ENCODE measurements around the gene MATCAP1.

MATCAP1 gene

GRCh38 chr16:67183627-67184452 is at the start of gene MATCAP1:
MATCAP1 (minus strand) TSS chr16:67183963; CDS start chr16:67180610, 3,353 bp downstream.
- DNase-seq, result peak; percentile 87

- DNase-seq, result no peak
These were observed 47.3 kb upstream of the MATCAP1 start for GRCh38 chr16:67230809-67231660.

- no peak for DNase-seq
These were observed 46.4 kb upstream of the MATCAP1 start for GRCh38 chr16:67229906-67230808.

DNA sequence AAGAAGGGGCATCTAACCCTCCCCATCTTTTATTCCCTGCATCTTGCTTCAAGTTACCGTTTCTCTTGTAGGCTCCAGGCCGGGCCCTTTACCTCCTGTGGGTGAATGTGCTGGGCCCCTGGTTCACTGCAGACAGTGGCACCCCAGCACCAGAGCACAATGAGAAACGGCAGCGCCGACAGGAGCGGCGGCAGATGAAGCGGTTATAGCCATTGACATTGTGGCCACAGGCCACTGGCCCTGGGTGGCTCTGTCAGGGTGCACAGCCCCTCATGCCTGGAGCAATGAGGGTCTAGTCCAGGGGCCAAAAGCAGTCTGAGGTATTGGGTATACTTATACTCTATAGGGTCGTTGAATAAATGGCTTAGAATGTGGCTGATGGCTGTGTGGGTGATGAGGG is 45.1 kb upstream of the MATCAP1 start:
- no peak for DNase-seq

GRCh38 chr16:67228034-67228785 is 44.4 kb upstream of the MATCAP1 start:
- DNase-seq, result no peak

DNA sequence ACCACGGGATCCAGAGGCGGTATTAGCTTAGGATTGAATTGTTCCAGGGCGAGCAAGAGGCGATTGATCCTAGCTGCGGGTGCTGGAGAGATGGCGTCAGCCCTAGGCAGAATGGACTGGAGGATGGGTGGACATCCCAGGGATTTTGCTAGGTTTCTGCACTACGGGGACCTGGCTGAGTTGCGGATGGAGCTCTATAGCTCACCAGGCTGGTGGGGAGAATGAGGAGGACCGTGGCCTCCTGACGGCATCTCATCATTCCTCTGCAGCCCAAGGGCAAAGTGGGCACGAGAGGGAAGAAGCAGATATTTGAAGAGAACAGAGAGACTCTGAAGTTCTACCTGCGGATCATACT is 43.8 kb upstream of the MATCAP1 start:
- DNase-seq, result no peak

DNA sequence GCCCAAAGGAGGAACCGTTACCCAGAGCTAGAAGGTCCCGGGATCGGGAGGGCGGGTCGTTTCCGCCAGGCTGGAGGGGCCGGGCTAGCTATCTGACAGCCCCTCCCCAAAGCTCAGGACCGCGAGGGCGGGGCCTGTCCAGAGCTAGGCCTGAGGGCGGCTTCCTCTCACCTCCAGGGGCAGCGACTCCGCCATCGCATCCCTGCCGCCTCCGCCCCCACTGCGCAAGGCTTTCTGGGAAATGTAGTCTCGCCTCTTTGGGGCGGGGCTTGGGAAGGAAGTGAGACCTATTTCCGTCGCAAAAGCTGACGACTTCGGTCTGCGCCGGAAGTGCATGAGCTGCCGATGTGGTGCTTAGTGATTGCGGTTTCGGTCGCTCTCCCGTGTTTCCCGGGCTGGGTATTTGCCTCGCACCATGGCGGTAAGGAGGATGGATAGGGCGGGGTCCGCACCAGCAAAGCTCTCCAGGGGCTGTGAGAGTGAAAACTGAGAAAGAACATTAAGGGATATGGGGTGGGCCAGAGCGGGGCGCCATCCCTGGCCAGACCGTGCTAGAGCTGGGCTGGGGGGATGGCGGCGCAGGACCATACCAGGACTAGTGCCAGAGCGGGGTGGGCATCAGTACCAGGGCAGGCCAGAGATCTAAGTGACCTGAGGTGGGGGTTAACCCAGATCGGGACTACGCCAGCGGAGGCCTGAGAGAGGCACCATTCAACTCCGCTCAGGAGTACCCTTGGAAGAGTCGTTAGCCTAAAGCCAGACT is 43.2 kb upstream of the MATCAP1 start, which contains the start of gene TMEM208:
TSS of gene TMEM208 (plus strand) at position 327 of the 763 bp plus-strand sequence. CDS start at position 416, 89 bp downstream.
- DNase-seq, result peak; percentile 70

DNA sequence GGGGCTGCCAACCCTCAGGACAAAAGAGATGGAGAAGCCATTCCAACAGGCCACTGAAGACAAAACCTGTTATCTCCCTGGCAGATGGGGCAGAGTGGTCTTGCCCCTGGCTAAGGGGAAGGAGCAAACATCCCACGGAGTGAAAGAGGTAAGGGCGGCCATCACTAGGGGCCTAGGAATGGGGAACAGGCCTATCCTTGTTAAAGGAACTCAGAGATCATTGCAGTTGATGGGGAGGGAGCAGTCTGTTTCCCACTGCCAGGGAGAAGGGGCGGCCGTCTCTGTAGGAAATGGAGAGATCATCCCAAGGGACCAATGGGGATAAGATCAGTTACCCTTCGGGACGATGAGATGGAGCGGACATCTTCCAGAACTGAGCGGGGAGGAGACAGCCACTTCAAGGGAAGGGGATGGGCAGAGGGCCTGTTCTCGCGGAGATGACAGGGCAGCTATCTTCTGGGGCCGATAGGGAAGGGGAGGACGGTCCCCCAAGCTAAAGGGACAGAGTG is 42.6 kb upstream of the MATCAP1 start:
- no peak for DNase-seq

DNA sequence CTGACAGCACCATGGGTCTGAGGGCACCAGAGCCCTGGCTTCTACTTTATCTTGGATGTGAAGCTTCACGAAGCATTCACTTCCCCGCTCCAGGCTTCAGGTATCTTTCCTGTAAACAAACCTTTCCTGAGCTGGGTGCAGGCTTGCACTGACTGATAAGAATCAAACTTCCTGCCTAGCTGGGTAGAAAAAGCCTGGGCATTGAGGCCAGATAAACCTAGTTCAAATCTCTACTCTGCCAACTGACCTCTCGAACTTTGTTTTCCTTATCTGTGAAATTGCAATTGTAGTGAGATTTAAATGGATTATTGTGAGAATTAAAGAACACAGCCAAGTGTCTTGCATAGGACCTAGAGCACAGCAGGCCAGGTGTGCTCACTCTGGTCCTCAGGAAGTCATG is 40.2 kb upstream of the MATCAP1 start:
- DNase-seq, result no peak

DNA sequence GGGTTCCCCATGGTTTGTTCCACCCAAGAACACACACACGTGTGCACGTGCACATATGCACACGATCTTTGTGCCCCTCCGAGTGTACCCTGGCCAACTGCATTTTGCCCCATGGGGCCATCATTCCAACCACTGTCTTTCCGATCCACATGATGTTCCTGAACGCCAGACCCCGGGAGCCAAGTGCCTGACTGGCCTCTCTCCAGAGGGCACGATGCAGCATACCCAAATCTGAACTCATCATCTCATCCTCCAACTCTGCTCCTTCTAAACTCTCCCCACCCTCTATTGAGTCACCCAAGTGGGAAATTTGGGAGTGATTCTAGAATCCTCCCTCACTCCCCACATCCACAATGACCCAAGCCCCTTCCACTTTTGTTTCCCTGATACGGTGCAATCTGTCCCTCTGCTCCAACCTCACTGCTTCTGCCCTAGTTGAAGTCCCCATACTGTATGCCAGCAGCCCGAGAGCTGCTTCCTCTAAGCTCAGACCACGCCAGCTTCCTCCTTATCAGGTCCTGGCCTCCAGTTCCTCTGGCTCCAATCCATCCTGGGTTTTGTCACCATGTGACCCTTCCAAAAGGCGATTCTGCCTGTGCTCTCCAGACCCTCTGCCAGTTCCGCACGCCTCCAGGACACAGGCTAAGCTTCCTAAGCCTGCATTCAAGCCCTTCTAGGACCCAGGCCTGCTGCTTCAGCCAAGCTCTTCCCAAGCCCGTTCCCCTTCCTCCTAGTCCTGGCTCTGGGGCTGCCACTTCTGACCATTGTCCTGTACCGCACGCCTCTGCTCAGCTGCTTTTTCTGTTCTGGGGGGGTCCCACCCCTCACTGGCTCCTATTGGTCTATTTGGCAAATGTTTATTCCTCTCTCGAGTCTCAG is 33.1 kb upstream of the MATCAP1 start:
- DNase-seq, result no peak

DNA sequence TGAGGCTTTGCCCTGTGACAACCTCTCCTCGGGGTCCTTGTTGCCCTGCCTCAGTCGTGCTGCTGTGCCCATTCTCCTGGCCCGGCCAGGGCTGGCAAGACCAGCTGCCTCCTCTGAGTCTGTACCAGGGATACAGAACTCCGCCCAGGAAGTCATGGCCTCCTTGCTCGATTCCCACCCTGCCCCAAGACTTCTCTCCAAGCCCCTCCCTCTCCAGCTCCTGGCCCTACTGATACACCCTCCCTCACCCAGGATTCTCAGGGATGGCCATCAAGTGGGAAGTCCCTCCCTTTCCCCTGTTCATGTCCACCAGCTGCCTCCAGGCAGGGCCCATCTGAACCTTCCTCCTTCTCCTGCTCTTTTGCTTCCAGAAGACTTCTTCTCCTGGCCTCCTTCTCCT is 31.9 kb upstream of the MATCAP1 start:
- no peak for DNase-seq

DNA sequence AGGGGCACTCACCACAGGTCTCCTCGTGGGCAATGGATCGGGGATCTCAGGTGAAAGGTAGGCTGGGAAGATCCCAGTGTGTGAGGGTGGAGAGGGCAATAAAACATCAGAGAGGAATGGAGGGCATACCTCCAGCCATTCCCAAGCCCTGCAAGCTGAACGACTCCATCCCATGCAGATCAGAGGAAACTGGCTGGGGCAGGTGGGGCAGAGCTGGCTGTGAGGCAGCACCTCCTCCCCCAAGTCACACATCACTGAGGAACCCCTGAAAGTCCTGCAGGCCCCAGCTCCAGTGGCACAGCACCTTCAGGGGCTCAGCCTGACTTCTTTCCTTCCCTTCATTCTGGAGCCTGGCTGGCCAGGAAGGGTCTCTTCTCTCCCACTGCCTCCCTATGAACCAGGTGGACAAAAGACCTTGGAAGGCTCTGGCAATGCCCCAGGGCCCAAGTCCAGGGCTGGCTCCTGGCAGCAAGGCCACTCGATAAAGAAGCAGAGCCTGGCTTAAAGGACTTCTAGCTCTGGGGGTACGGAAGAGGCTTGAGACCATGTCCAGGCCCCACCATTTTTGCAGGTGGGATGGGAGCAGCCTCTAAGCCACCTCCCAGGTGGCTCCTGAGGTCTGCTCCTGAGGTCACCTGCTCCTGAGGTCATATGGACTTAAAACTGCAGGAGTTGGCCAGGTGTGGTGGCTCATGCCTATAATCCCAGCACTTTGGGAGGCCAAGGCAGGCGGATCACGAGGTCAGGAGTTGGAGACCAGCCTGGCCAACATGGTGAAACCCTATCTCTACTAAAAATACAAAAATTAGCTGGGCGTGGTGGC is 29.6 kb upstream of the MATCAP1 start:
- no peak for DNase-seq

GRCh38 chr16:67212766-67213165 is 29.0 kb upstream of the MATCAP1 start:
- DNase-seq, result no peak

DNA sequence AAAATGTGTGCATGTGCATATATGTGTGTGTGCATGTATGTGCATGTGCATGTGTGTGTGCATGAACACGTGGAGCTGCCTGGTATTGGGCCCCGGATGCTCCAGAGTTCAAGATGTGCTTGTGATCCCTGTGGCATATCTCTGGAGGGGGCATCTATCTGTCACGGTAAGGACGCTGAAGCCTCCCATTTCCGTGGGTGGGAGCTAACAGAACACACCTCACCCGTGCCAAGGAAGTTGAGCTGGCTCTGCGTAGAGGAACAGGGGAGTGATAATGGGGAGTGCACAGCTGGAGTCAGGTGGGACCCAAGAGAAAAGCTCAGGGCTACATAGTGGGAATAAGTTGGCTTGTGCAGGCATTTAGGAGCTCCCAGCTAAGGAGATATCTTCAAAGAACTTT is 27.9 kb upstream of the MATCAP1 start:
- no peak for DNase-seq

GRCh38 chr16:67210069-67210937 is 26.5 kb upstream of the MATCAP1 start:
- no peak for DNase-seq

GRCh38 chr16:67209565-67209964 is 25.8 kb upstream of the MATCAP1 start:
- no peak for DNase-seq

DNA sequence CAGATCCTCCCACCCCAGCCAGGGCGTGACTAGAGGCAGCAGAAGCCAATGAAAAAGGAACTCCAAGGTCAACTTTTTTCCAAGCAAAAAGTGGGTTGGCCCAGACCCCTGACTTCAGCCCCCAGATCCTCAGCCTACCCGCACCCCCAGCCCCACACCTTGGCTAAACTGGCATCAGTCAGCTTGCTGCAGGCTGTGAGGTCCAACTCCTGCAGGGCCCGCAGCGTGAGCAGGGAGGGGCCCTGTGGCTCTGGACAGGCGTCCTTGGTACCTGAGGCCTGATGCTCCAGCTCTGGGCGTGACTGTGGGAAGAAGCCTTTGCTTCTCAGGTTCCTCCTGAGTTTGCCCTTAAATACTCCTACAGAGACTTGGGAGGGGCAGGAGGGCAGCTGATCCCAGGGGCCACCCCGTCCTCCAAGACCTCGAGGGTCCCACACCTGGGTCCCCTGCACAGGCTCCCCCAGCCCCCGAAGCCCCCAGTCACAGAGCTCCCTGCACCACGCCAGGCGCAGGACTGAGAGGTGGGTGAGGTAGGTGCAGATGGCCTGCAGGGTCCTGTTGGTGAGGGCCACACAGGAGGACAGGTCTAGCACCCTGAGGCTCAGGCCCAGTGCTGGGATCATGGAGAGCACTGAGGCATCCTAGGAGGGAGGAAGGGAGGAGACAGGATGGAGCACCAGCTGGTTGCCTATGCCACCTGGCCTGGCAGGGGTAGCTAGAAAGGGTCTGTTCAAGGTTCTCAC is 24.6 kb upstream of the MATCAP1 start:
- DNase-seq, result no peak

All from NCI-H2029 treated with DMSO at 0.1 percent for 48 hours (cell line).